ENCODE results near the gene FCN2.

Gene FCN2

DNA sequence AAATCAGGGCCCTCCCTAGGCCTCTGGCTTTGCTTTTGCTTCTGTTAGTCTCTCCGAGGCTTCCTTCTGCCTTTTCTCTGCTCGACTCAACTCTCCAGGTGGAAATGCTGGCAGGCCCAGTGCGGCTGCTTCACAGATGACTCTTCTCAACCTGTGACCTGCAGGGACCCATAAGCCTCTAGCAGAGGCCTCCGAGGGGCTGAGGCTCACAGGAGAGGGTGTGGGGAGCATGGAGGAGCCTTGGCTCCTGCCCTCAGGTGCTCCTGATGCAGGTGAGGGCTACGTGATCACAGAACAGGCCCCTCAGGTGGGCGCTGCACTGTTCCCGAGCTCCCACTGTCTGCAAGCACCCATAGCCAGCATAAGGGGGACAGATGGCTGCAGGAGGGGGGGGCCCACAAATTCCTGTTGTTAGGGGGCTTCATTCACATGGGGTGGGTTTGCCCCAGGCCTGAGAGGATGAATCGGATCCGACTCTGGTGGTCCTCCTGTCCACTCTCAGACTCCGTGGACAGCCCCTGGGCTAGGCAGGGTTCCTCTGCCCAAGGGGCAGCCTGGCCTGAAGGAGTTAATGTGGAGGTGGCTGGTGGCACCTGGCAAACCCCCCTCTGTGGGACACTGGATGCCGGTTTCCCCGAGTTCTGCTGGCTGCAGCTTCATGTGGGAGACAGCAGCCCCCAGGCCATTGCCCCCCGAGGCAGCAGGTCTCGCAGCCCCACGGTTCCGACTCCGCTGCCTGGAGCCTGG, 10.9 kb upstream of the FCN2 start:
- CTCF ChIA-PET = no interaction called here
- POLR2A ChIA-PET = no interaction called here
- 96% methylated on average over 16 of the region's 17 CpGs for WGBS (ENCODE audit: insufficient coverage)
- H3K4me3 ChIP-seq (ENCODE audit: control insufficient read depth in 1 of 7, extremely low read depth in 1 of 7, insufficient read depth in 4 of 7, low read depth in 2 of 7, low read length in 6 of 7) = no peak overlapping the region
- H3K27me3 ChIP-seq (replicated peaks in 2 of 5; ENCODE audit: control insufficient read depth in 4 of 5, insufficient read depth in 5 of 5, low read length in 4 of 5) = no peaks in the 10 kb centered on the region
- H3K9me3 ChIP-seq (ENCODE audit: control extremely low read depth in 1 of 5, control insufficient read depth in 4 of 5, insufficient read depth in 2 of 5, low read depth in 1 of 5, low read length in 4 of 5) = no peaks in the 10 kb centered on the region
- no peak overlapping the region for H3K27ac ChIP-seq (ENCODE audit: insufficient read depth in 1 of 2, low read depth in 1 of 2, low read length in 2 of 2, poor library complexity in 1 of 2, severe bottlenecking in 2 of 2)
- no peak for DNase-seq
- no peaks in the 10 kb centered on the region for H3K4me1 ChIP-seq (ENCODE audit: control extremely low read depth in 1 of 4, control insufficient read depth in 4 of 4, insufficient read depth in 4 of 4, low read length in 3 of 4)
- no peaks in the 10 kb centered on the region for H3K36me3 ChIP-seq (ENCODE audit: control insufficient read depth in 4 of 4, insufficient read depth in 4 of 4, low read length in 3 of 4)

- ChIA-PET CTCF (no interaction called here), POLR2A (no interaction called here)
- Histone ChIP-seq H3K27me3 (replicated peaks in 2 of 5; ENCODE audit: control insufficient read depth in 4 of 5, insufficient read depth in 5 of 5, low read length in 4 of 5) (no peaks in the 10 kb centered on the region), H3K4me1 (ENCODE audit: control extremely low read depth in 1 of 4, control insufficient read depth in 4 of 4, insufficient read depth in 4 of 4, low read length in 3 of 4) (no peaks in the 10 kb centered on the region), H3K27ac (ENCODE audit: insufficient read depth in 1 of 2, low read depth in 1 of 2, low read length in 2 of 2, poor library complexity in 1 of 2, severe bottlenecking in 2 of 2) (no peak overlapping the region), H3K36me3 (ENCODE audit: control insufficient read depth in 4 of 4, insufficient read depth in 4 of 4, low read length in 3 of 4) (no peaks in the 10 kb centered on the region), H3K9me3 (ENCODE audit: control extremely low read depth in 1 of 5, control insufficient read depth in 4 of 5, insufficient read depth in 2 of 5, low read depth in 1 of 5, low read length in 4 of 5) (no peaks in the 10 kb centered on the region), H3K4me3 (ENCODE audit: control insufficient read depth in 1 of 7, extremely low read depth in 1 of 7, insufficient read depth in 4 of 7, low read depth in 2 of 7, low read length in 6 of 7) (no peak overlapping the region)
- 96% methylated on average over 8 of the region's 11 CpGs for WGBS (ENCODE audit: insufficient coverage)
- DNase-seq = no peak
Observed at GRCh38 chr9:134870301-134870694, 10.3 kb upstream of the FCN2 start.

- Histone ChIP-seq H3K4me3 (ENCODE audit: control insufficient read depth in 1 of 7, extremely low read depth in 1 of 7, insufficient read depth in 4 of 7, low read depth in 2 of 7, low read length in 6 of 7) (no peak overlapping the region), H3K9me3 (ENCODE audit: control extremely low read depth in 1 of 5, control insufficient read depth in 4 of 5, insufficient read depth in 2 of 5, low read depth in 1 of 5, low read length in 4 of 5) (no peaks in the 10 kb centered on the region), H3K27me3 (replicated peaks in 2 of 5; ENCODE audit: control insufficient read depth in 4 of 5, insufficient read depth in 5 of 5, low read length in 4 of 5) (no peaks in the 10 kb centered on the region), H3K4me1 (ENCODE audit: control extremely low read depth in 1 of 4, control insufficient read depth in 4 of 4, insufficient read depth in 4 of 4, low read length in 3 of 4) (no peaks in the 10 kb centered on the region), H3K36me3 (ENCODE audit: control insufficient read depth in 4 of 4, insufficient read depth in 4 of 4, low read length in 3 of 4) (no peaks in the 10 kb centered on the region), H3K27ac (ENCODE audit: insufficient read depth in 1 of 2, low read depth in 1 of 2, low read length in 2 of 2, poor library complexity in 1 of 2, severe bottlenecking in 2 of 2) (no peak overlapping the region)
- DNase-seq = no peak
- CTCF ChIA-PET = no interaction called here
- WGBS (ENCODE audit: insufficient coverage) = 86% methylated on average over 16 of the region's 30 CpGs
- POLR2A ChIA-PET = no interaction called here
Observed at GRCh38 chr9:134870746-134871662, 9.6 kb upstream of the FCN2 start.

- CTCF ChIA-PET = no interaction called here
- H3K27me3 ChIP-seq (replicated peaks in 2 of 5; ENCODE audit: control insufficient read depth in 4 of 5, insufficient read depth in 5 of 5, low read length in 4 of 5) = no peaks in the 10 kb centered on the region
- POLR2A ChIA-PET = no interaction called here
Observed at GRCh38 chr9:134871697-134872340, 8.8 kb upstream of the FCN2 start.

DNA sequence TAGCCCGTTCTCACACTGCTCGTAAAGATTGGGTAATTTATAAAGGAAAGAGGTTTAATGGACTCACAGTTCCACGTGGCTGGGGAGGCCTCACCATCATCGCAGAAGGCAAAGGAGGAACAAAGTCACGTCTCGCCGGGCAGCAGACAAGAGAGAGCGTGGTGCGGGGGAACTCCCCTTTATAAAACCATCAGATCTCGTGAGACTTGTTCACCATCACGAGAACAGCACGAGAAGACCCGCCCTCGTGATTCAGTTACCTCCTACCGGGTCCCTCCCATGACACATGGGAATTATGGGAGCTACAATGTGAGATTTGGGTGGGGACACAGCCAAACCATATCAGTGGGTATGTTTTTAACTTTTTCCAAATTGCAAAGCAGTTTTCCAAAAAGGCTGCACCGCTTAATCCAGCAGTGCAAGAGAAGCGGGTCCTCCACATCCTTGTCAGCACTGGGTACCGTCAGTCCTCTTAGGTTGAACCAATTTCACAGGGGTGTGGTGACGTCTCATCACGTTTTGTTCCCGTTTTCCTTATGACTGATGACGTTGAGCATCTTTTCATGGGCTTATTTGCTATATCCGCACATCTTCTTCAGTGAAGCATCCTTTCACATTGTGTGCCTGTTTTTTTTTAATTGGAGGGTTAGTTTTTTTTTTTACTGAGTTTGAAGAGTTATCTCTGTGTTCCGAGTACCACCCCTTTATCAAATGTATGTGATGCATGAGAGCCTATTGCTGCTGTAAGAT, 8.0 kb upstream of the FCN2 start:
- H3K4me3 ChIP-seq (ENCODE audit: control insufficient read depth in 1 of 7, extremely low read depth in 1 of 7, insufficient read depth in 4 of 7, low read depth in 2 of 7, low read length in 6 of 7) = no peak overlapping the region
- CTCF ChIA-PET = no interaction called here
- POLR2A ChIA-PET = no interaction called here

More at GRCh38 chr9:134871697-134872340, 8.8 kb upstream of the FCN2 start:
- H3K9me3 ChIP-seq (ENCODE audit: control extremely low read depth in 1 of 5, control insufficient read depth in 4 of 5, insufficient read depth in 2 of 5, low read depth in 1 of 5, low read length in 4 of 5) = no peaks in the 10 kb centered on the region
- DNase-seq = no peak
- 92% methylated on average over 15 of the region's 16 CpGs for WGBS (ENCODE audit: insufficient coverage)
- no peak overlapping the region for H3K4me3 ChIP-seq (ENCODE audit: control insufficient read depth in 1 of 7, extremely low read depth in 1 of 7, insufficient read depth in 4 of 7, low read depth in 2 of 7, low read length in 6 of 7)
- no peaks in the 10 kb centered on the region for H3K4me1 ChIP-seq (ENCODE audit: control extremely low read depth in 1 of 4, control insufficient read depth in 4 of 4, insufficient read depth in 4 of 4, low read length in 3 of 4)
- no peak overlapping the region for H3K27ac ChIP-seq (ENCODE audit: insufficient read depth in 1 of 2, low read depth in 1 of 2, low read length in 2 of 2, poor library complexity in 1 of 2, severe bottlenecking in 2 of 2)
- H3K36me3 ChIP-seq (ENCODE audit: control insufficient read depth in 4 of 4, insufficient read depth in 4 of 4, low read length in 3 of 4) = no peaks in the 10 kb centered on the region

GRCh38 chr9:134875371-134875770, 5.2 kb upstream of the FCN2 start:
- no peak overlapping the region for H3K4me3 ChIP-seq (ENCODE audit: control insufficient read depth in 1 of 7, extremely low read depth in 1 of 7, insufficient read depth in 4 of 7, low read depth in 2 of 7, low read length in 6 of 7)
- no peaks in the 10 kb centered on the region for H3K27me3 ChIP-seq (replicated peaks in 2 of 5; ENCODE audit: control insufficient read depth in 4 of 5, insufficient read depth in 5 of 5, low read length in 4 of 5)
- no CpG with 5 or more reads among the region's 1 CpG for WGBS (ENCODE audit: insufficient coverage)
- H3K9me3 ChIP-seq (ENCODE audit: control extremely low read depth in 1 of 5, control insufficient read depth in 4 of 5, insufficient read depth in 2 of 5, low read depth in 1 of 5, low read length in 4 of 5) = no peaks in the 10 kb centered on the region
- DNase-seq = no peak
- no peak overlapping the region for H3K27ac ChIP-seq (ENCODE audit: insufficient read depth in 1 of 2, low read depth in 1 of 2, low read length in 2 of 2, poor library complexity in 1 of 2, severe bottlenecking in 2 of 2)
- no peaks in the 10 kb centered on the region for H3K36me3 ChIP-seq (ENCODE audit: control insufficient read depth in 4 of 4, insufficient read depth in 4 of 4, low read length in 3 of 4)
- H3K4me1 ChIP-seq (ENCODE audit: control extremely low read depth in 1 of 4, control insufficient read depth in 4 of 4, insufficient read depth in 4 of 4, low read length in 3 of 4) = no peaks in the 10 kb centered on the region
- CTCF ChIA-PET = no interaction called here
- POLR2A ChIA-PET = interaction anchor here (0.6 kb wide), 1 partner anchor 110 kb away, joined by 4 read pairs; no protein-coding TSS in a partner anchor

More for the DNA sequence above, 8.0 kb upstream of the FCN2 start:
- no peak for DNase-seq
- no peaks in the 10 kb centered on the region for H3K36me3 ChIP-seq (ENCODE audit: control insufficient read depth in 4 of 4, insufficient read depth in 4 of 4, low read length in 3 of 4)
- no peaks in the 10 kb centered on the region for H3K27me3 ChIP-seq (replicated peaks in 2 of 5; ENCODE audit: control insufficient read depth in 4 of 5, insufficient read depth in 5 of 5, low read length in 4 of 5)
- no peaks in the 10 kb centered on the region for H3K4me1 ChIP-seq (ENCODE audit: control extremely low read depth in 1 of 4, control insufficient read depth in 4 of 4, insufficient read depth in 4 of 4, low read length in 3 of 4)
- H3K9me3 ChIP-seq (ENCODE audit: control extremely low read depth in 1 of 5, control insufficient read depth in 4 of 5, insufficient read depth in 2 of 5, low read depth in 1 of 5, low read length in 4 of 5) = no peaks in the 10 kb centered on the region
- WGBS (ENCODE audit: insufficient coverage) = 96% methylated on average over 23 of the region's 24 CpGs
- no peak overlapping the region for H3K27ac ChIP-seq (ENCODE audit: insufficient read depth in 1 of 2, low read depth in 1 of 2, low read length in 2 of 2, poor library complexity in 1 of 2, severe bottlenecking in 2 of 2)

All from common myeloid progenitor, CD34-positive (primary cell).